ENCODE data around the gene BEST2. TPM values are rescaled to one million over a fixed set of nuclear protein-coding genes. Genes with fewer than 3 reads are reported as not detected.
A peak's percentile ranks its signal among the peaks of the same experiment; 100 is the strongest.

Gene BEST2
- total RNA-seq, 1 donor from 2014 or later: not detected

- Histone ChIP-seq H3K36me3 (peaks cover 41% of the 10 kb centered on the region), H3K4me1 (peaks cover 62% of the 10 kb centered on the region), H3K4me3 (peak overlapping the region; percentile 99), H3K27ac (replicated peaks) (peak overlapping the region; percentile 97), H3K27me3 (ENCODE audit: low read depth) (no peaks in the 10 kb centered on the region), H3K9me3 (replicated peaks) (no peaks in the 10 kb centered on the region)
- TF ChIP-seq CTCF (IDR thresholded peaks at IDR 0.05; ENCODE audit: borderline replicate concordance): no peak
- intact Hi-C loops (cut with micrococcal nuclease): no loop called here
- DNase-seq: no peak
Measured at GRCh38 chr19:12733369-12734214, 18.0 kb upstream of the BEST2 start.

- peak within 1 kb of the TSS; percentile 86 for H3K4me3 ChIP-seq
- no peaks in the 10 kb centered on the region for H3K27me3 ChIP-seq (ENCODE audit: low read depth)
- peak; percentile 85 for DNase-seq
- H3K36me3 ChIP-seq: peaks cover 43% of the 10 kb centered on the region
- no peaks in the 10 kb centered on the region for H3K9me3 ChIP-seq (replicated peaks)
- TF ChIP-seq CTCF (IDR thresholded peaks at IDR 0.05; ENCODE audit: borderline replicate concordance): no peak
- H3K27ac ChIP-seq (replicated peaks): peak within 1 kb of the TSS; percentile 94
- intact Hi-C loops (cut with micrococcal nuclease): no loop called here
- peaks cover 50% of the 10 kb centered on the region for H3K4me1 ChIP-seq
Measured at GRCh38 chr19:12736995-12737834, 14.4 kb upstream of the BEST2 start, which contains the start of gene GET3. Gene GET3, plus strand, starts transcription at chr19:12737497. Its CDS starts 9 bp downstream, at chr19:12737506.

GRCh38 chr19:12737835-12738351 lies 13.7 kb upstream of the BEST2 start:
- Histone ChIP-seq H3K27ac (replicated peaks) (peak overlapping the region; percentile 94), H3K4me1 (peaks cover 43% of the 10 kb centered on the region), H3K36me3 (peaks cover 46% of the 10 kb centered on the region), H3K27me3 (ENCODE audit: low read depth) (no peaks in the 10 kb centered on the region), H3K4me3 (peak overlapping the region; percentile 86), H3K9me3 (replicated peaks) (no peaks in the 10 kb centered on the region)
- intact Hi-C loops (cut with micrococcal nuclease): no loop called here
- no peak for TF ChIP-seq CTCF (IDR thresholded peaks at IDR 0.05; ENCODE audit: borderline replicate concordance)
- DNase-seq: no peak

GRCh38 chr19:12745166-12745897 lies 6.3 kb upstream of the BEST2 start:
- H3K27ac ChIP-seq (replicated peaks): no peak overlapping the region
- peaks cover 8% of the 10 kb centered on the region for H3K9me3 ChIP-seq (replicated peaks)
- H3K4me3 ChIP-seq: no peak overlapping the region
- intact Hi-C loops (cut with micrococcal nuclease): no loop called here
- H3K36me3 ChIP-seq: peaks cover 75% of the 10 kb centered on the region
- DNase-seq: no peak
- no peak for TF ChIP-seq CTCF (IDR thresholded peaks at IDR 0.05; ENCODE audit: borderline replicate concordance)
- peaks cover 21% of the 10 kb centered on the region for H3K27me3 ChIP-seq (ENCODE audit: low read depth)
- no peaks in the 10 kb centered on the region for H3K4me1 ChIP-seq

GRCh38 chr19:12748489-12748888 lies 3.1 kb upstream of the BEST2 start:
- TF ChIP-seq CTCF (IDR thresholded peaks at IDR 0.05; ENCODE audit: borderline replicate concordance): no peak
- peaks cover 45% of the 10 kb centered on the region for H3K36me3 ChIP-seq
- H3K27ac ChIP-seq (replicated peaks): no peak overlapping the region
- H3K4me1 ChIP-seq: no peaks in the 10 kb centered on the region
- H3K4me3 ChIP-seq: no peak overlapping the region
- no peak for DNase-seq
- H3K9me3 ChIP-seq (replicated peaks): peaks cover 8% of the 10 kb centered on the region
- peaks cover 53% of the 10 kb centered on the region for H3K27me3 ChIP-seq (ENCODE audit: low read depth)
- intact Hi-C loops (cut with micrococcal nuclease): no loop called here
